Measurements from ENCODE around the gene BARX2. TPM values are rescaled to one million over a fixed set of nuclear protein-coding genes. Genes with fewer than 3 reads are reported as not detected.
"Not testable (repeated sequence)": the region's sequence is repeated elsewhere in the genome, so short reads cannot be mapped to it uniquely, and the experiment has no call there.

The BARX2 gene, protein sequence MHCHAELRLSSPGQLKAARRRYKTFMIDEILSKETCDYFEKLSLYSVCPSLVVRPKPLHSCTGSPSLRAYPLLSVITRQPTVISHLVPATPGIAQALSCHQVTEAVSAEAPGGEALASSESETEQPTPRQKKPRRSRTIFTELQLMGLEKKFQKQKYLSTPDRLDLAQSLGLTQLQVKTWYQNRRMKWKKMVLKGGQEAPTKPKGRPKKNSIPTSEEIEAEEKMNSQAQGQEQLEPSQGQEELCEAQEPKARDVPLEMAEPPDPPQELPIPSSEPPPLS
- total RNA-seq, result under 1 TPM in 6 of 8 experiments, not detected in 2; 0.09 to 0.71 (median 0.40) TPM

DNA sequence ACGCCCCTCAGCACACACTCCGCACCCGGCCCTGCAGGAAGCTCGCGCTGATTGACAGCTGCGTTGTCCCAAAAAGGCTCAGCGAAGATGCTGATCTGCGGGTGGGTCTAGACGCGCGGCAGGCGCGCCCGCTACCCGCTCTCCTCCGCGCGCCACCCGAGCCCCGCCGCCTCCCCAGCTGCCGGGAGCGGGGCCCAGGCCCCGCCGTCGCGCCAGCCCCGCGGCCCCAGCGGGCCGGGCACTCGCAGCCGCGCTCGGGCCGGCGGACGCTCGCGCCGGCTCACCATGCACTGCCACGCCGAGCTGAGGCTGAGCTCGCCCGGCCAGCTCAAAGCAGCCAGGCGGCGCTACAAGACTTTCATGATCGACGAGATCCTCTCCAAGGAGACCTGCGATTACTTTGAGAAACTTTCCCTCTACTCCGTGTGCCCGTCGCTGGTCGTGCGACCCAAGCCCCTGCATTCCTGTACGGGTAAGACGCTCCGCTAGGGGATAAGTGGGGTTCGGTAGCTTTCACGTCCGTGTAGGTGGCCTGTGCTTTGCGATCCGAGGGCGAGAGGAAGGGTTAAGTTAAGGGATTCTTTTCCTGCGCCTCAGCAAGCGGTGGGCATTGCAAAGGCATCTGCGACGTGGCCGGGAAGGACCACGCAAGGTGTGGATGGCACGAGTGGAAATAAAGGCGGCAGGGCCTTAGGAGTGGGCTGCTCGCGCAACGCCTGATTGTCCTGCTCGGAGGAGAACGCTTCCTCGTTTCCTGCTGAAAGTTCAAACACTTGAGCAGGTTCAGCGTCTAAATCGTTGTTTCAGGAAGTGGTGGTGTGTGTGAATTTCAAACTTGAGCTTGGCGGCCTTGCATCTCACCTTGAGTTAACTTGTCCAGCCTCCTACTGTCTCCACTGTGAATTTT lies at the start of gene BARX2:
TSS of gene BARX2 (plus strand) at position 98 of the 907 bp plus-strand sequence. CDS start at position 286, 188 bp downstream.
- peak; percentile 84 to 92 (median 88) for ATAC-seq (replicated peaks in 6 of 8)

DNA sequence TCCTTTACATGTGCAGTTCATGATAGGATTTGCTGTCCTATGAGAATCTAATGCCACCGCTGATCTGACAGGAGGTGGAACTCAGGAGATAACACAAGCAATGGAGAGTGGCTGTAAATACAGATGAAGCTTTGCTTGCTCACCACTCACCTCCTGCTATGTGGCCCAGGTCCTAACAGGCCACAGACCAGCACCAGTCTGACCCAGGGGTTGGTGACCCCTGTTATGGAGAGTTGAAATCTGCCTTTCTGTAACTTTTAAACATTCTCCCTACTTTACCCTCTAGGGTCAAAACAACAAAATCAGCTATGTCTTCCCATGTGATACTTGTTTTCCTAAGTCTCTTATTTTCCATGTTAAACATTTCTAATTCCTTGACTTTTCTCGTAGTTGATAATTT lies 48.7 kb upstream of the BARX2 start:
- ATAC-seq (replicated peaks in 6 of 8), result no peak
- Histone ChIP-seq H3K4me3 (no peak overlapping the region), H3K4me1 (replicated peaks in 1 of 2) (peaks cover 8 to 11% of the 10 kb centered on the region in 2 donors), H3K27ac (no peak overlapping the region)
- WGBS, 10 experiments, result 11 to 94% (median 50%) methylated on average over 1 to 2 of the region's 2 CpGs; no CpG with 5 or more reads in 3 of the 10 experiments
- in situ Hi-C loops (cut with MboI; ENCODE audit: low pct_unique_long_range_greater_than_20kb in 2 of 9, low sequenced_read_pairs in 9 of 9, unreplicated experiment in 9 of 9), result loop anchor here in 6 of 9 experiments (10.0 to 25.0 kb wide), 5 partner anchors 202 to 440 kb away; partner anchors contain the start of gene KCNJ5 (in 1 of the 6)

More for the DNA sequence above, at the start of gene BARX2:
- H3K4me3 ChIP-seq, result peak within 1 kb of the TSS; percentile 20 to 38 (median 34)
- peaks cover 3 to 12% of the 10 kb centered on the region in 2 donors for H3K4me1 ChIP-seq (replicated peaks in 1 of 2)
- in situ Hi-C loops (cut with MboI; ENCODE audit: low pct_unique_long_range_greater_than_20kb in 2 of 9, low sequenced_read_pairs in 9 of 9, unreplicated experiment in 9 of 9), result loop anchor here in 1 of 9 experiments (10.0 to 25.0 kb wide), 2 partner anchors 311 to 369 kb away; no protein-coding TSS in a partner anchor
- 2 to 47% (median 8%) methylated on average over 4 to 32 of the region's 81 CpGs; no CpG with 5 or more reads in 1 of the 10 experiments for WGBS, 10 experiments
- H3K27ac ChIP-seq, result no peak within 1 kb of the TSS

DNA sequence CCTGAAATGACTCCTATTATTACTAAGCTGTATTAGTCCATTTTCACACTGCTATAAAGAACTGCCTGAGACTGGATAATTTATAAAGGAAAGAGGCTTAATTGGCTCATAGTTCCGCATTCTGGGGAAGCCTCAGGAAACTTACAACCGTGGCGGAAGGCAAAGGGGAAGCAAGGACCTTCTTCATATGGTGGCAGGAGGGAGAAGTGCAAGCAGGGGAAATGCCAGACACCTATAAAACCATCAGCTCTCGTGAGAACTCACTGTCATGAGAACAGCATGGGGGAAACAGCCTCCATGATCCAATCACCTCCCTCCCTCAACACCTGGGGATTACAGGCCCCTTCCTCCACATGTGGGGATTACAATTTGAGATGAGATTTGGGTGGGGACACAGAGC lies 47.9 kb upstream of the BARX2 start:
- H3K27ac ChIP-seq; H3K4me3 ChIP-seq; ATAC-seq (replicated peaks in 6 of 8): not testable (repeated sequence)
- in situ Hi-C loops (cut with MboI; ENCODE audit: low pct_unique_long_range_greater_than_20kb in 2 of 9, low sequenced_read_pairs in 9 of 9, unreplicated experiment in 9 of 9), result loop anchor here in 6 of 9 experiments (10.0 to 25.0 kb wide), 5 partner anchors 203 to 440 kb away; partner anchors contain the start of gene KCNJ5 (in 1 of the 6)
- 69 to 90% (median 77%) methylated on average over 2 to 4 of the region's 4 CpGs; no CpG with 5 or more reads in 4 of the 10 experiments for WGBS, 10 experiments
- H3K4me1 ChIP-seq (replicated peaks in 1 of 2), result peaks cover 8 to 11% of the 10 kb centered on the region in 2 donors

DNA sequence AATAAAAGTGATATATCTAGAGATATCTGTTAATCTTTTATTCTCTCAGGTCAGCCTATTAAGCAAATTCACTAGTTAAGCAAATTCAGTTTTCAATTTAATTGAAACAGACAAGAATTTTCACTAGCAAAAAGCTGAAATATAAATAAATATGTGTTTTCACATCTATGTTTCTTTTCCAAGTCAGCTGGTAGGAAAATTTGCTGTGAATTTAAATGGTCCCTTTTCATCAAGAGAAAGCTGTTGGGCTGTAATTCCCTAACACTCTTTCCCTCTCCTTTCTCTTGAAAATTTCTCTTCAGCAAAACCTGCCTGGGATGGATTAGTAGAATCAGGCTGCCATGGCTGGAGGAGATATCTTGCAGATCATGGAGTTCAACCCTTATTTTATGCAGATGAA lies 46.9 kb upstream of the BARX2 start:
- no peak overlapping the region for H3K27ac ChIP-seq
- in situ Hi-C loops (cut with MboI; ENCODE audit: low pct_unique_long_range_greater_than_20kb in 2 of 9, low sequenced_read_pairs in 9 of 9, unreplicated experiment in 9 of 9), result loop anchor here in 6 of 9 experiments (10.0 to 25.0 kb wide), 5 partner anchors 204 to 441 kb away; partner anchors contain the start of gene KCNJ5 (in 1 of the 6)
- H3K4me3 ChIP-seq, result no peak overlapping the region
- peaks cover 8 to 11% of the 10 kb centered on the region in 2 donors for H3K4me1 ChIP-seq (replicated peaks in 1 of 2)
- peak in 1 of 8 experiments; percentile 4 for ATAC-seq (replicated peaks in 6 of 8)

DNA sequence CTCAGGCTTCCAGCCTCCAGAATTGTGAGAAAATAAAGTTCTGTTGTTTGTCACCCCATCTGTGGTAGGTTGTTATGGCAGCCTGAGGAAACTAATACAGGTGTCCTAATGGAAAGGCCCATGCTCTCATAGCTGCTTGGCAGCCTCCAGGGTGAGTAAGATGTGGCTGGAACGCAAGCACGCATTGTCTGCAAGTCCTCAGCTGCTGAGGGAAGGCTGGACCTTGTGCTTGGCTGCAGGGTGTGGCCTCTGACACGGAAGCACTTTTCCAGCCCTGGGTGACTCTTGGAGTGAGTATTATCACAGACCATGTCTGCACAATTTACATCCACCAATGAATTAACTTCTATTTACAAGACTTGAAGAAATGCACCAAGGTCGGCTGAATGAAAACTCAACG lies 44.4 kb upstream of the BARX2 start:
- in situ Hi-C loops (cut with MboI; ENCODE audit: low pct_unique_long_range_greater_than_20kb in 2 of 9, low sequenced_read_pairs in 9 of 9, unreplicated experiment in 9 of 9), result loop anchor here in 4 of 9 experiments (25.0 kb wide), 2 partner anchors 219 to 444 kb away; partner anchors contain the start of gene KCNJ5 (in 1 of the 4)
- H3K4me3 ChIP-seq, result no peak overlapping the region
- WGBS, 10 experiments, result 57 to 100% (median 88%) methylated on average over 1 to 5 of the region's 5 CpGs; no CpG with 5 or more reads in 2 of the 10 experiments
- no peak overlapping the region for H3K27ac ChIP-seq
- no peaks in the 10 kb centered on the region for H3K4me1 ChIP-seq (replicated peaks in 1 of 2)
- peak in 2 of 8 experiments; percentile 15 to 75 for ATAC-seq (replicated peaks in 6 of 8)

DNA sequence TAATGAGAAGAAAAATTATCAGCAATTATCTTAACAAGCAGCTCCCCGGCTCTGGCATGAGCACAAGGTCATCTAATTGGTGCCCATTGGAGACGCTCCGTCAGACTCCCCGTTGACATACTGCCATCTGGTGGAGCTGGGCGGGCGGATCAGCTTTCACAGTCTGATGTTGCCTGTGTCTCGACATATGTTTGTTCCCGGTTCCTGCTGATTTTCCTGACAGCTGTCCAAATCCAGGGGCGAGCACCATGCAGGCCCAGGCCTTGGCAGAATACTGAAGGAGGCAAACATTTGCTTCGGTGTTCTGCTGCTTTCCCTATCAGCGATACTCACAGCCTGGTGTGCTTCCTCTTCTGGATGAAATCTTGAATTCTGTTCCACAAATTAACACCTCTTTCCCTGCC lies 43.8 kb upstream of the BARX2 start:
- no peaks in the 10 kb centered on the region for H3K4me1 ChIP-seq (replicated peaks in 1 of 2)
- in situ Hi-C loops (cut with MboI; ENCODE audit: low pct_unique_long_range_greater_than_20kb in 2 of 9, low sequenced_read_pairs in 9 of 9, unreplicated experiment in 9 of 9), result loop anchor here in 4 of 9 experiments (25.0 kb wide), 2 partner anchors 220 to 445 kb away; partner anchors contain the start of gene KCNJ5 (in 1 of the 4)
- no peak overlapping the region for H3K4me3 ChIP-seq
- H3K27ac ChIP-seq, result no peak overlapping the region
- peak; percentile 87 to 99 (median 94) for ATAC-seq (replicated peaks in 6 of 8)
- whole genome bisulfite sequencing, 10 experiments, result 0 to 9% (median 2%) methylated on average over 1 to 10 of the region's 11 CpGs

DNA sequence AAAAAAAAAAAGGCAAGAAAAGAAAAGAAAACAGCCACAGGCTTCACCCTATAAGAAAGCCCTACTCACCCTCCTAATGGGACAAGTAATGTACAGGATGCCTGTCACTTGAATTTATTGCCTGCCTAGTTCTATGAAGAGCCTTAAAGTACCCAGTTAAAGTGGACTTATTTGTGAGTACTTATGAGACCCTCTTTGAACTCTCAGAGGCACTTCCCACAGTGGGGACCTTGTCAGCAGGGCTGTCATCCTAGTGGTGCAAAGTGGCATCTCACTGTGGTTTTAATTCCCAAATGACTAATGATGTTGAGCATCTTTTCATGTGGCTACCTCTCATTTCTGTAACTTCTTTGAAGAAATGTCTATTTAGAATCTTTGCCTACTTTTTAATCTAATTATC lies 41.8 kb upstream of the BARX2 start:
- ATAC-seq (replicated peaks in 6 of 8), result no peak
- H3K27ac ChIP-seq, result no peak overlapping the region
- in situ Hi-C loops (cut with MboI; ENCODE audit: low pct_unique_long_range_greater_than_20kb in 2 of 9, low sequenced_read_pairs in 9 of 9, unreplicated experiment in 9 of 9), result loop anchor here in 4 of 9 experiments (25.0 kb wide), 2 partner anchors 222 to 447 kb away; partner anchors contain the start of gene KCNJ5 (in 1 of the 4)
- no peak overlapping the region for H3K4me3 ChIP-seq
- no peaks in the 10 kb centered on the region for H3K4me1 ChIP-seq (replicated peaks in 1 of 2)

DNA sequence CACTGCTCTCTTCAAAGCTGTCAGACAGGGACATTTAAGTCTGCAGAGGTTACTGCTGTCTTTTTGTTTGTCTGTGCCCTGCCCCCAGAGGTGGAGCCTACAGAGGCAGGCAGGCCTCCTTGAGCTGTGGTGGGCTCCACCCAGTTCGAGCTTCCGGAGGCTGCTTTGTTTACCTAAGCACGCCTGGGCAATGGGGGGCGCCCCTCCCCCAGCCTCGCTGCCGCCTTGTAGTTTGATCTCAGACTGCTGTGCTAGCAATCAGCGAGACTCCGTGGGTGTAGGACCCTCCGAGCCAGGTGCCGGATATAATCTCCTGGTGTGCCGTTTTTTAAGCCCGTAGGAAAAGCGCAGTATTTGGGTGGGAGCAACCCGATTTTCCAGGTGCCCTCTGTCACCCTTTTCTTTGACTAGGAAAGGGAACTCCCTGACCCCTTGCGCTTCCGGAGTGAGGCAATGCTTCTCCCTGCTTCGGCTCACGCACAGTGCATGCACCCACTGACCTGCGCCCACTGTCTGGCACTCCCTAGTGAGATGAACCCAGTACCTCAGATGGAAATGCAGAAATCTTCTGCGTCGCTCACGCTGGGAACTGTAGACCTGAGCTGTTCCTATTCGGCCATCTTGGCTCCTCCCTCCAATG lies 31.2 kb upstream of the BARX2 start:
- ATAC-seq (replicated peaks in 6 of 8); H3K4me3 ChIP-seq; H3K4me1 ChIP-seq (replicated peaks in 1 of 2); H3K27ac ChIP-seq: not testable (repeated sequence)
- 27 to 100% (median 77%) methylated on average over 2 to 9 of the region's 23 CpGs; no CpG with 5 or more reads in 4 of the 10 experiments for WGBS, 10 experiments
- in situ Hi-C loops (cut with MboI; ENCODE audit: low pct_unique_long_range_greater_than_20kb in 2 of 9, low sequenced_read_pairs in 9 of 9, unreplicated experiment in 9 of 9), result loop anchor here in 4 of 9 experiments (25.0 kb wide), 2 partner anchors 232 to 457 kb away; partner anchors contain the start of gene KCNJ5 (in 1 of the 4)

DNA sequence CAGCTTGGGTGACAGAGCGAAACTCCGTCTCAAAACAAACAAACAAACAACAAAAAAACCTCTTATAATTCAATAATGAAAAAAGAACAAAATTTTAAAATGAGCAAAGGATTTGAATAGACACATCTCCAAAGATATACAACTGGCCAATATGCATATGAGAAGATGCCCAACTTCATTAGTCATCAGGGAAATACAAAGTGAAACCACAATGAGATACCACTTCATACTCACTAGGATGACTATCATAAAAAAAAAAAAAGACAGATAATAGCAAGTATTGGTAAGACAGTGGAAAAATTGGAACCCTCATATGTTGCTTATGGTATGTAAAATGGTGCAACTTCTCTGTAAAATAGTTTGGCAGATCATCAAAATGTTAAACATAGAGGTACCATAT lies 28.7 kb upstream of the BARX2 start:
- H3K4me3 ChIP-seq, result no peak overlapping the region
- WGBS, 10 experiments, result 10 to 100% (median 92%) methylated on average over 1 to 2 of the region's 2 CpGs; no CpG with 5 or more reads in 3 of the 10 experiments
- H3K4me1 ChIP-seq (replicated peaks in 1 of 2), result no peaks in the 10 kb centered on the region
- in situ Hi-C loops (cut with MboI; ENCODE audit: low pct_unique_long_range_greater_than_20kb in 2 of 9, low sequenced_read_pairs in 9 of 9, unreplicated experiment in 9 of 9), result loop anchor here in 4 of 9 experiments (25.0 kb wide), 2 partner anchors 235 to 460 kb away; partner anchors contain the start of gene KCNJ5 (in 1 of the 4)
- ATAC-seq (replicated peaks in 6 of 8), result no peak
- H3K27ac ChIP-seq, result no peak overlapping the region

DNA sequence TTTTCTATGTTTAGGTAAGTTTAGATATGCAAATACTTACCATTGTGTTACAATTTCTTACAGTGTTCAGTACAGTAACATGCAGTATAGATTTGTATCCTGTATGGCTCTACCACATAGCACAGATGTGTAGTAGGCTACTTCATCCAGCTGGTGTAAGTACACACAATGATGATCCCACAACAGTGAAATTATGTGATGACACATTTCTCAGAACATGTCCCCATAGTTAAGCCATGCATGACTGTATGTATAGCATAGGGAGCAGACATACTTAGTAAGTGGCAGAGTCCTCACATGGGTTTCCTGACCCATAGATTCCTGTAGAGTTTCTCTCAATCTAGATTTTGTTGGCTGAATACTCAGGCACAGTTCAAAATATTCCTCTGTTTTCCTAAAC lies 26.8 kb upstream of the BARX2 start:
- H3K27ac ChIP-seq, result no peak overlapping the region
- no peaks in the 10 kb centered on the region for H3K4me1 ChIP-seq (replicated peaks in 1 of 2)
- in situ Hi-C loops (cut with MboI; ENCODE audit: low pct_unique_long_range_greater_than_20kb in 2 of 9, low sequenced_read_pairs in 9 of 9, unreplicated experiment in 9 of 9), result loop anchor here in 4 of 9 experiments (25.0 kb wide), 2 partner anchors 237 to 462 kb away; partner anchors contain the start of gene KCNJ5 (in 1 of the 4)
- ATAC-seq (replicated peaks in 6 of 8), result no peak
- no peak overlapping the region for H3K4me3 ChIP-seq

DNA sequence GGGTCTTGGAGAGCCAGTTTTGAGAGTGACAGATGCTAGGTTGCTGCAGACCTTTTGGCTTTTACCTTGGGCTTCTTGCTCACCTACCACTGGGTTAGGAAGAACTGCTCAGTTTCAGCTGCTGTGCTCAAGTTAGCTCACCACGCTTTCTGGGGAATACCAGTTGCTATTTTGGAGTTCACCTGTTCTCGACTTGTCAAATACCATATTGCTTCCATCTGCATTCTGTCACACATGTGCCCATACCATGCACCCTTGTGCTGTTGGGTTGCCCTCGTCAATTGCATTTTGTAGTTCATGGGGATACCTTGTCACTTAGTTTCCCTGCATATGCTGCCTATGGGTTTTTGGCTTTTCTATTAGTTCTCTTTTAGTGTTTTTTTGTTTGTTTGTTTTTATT lies 23.0 kb upstream of the BARX2 start:
- no peak overlapping the region for H3K4me3 ChIP-seq
- in situ Hi-C loops (cut with MboI; ENCODE audit: low pct_unique_long_range_greater_than_20kb in 2 of 9, low sequenced_read_pairs in 9 of 9, unreplicated experiment in 9 of 9), result loop anchor here in 5 of 9 experiments (25.0 kb wide), 1 partner anchor 385 kb away; no protein-coding TSS in a partner anchor
- WGBS, 10 experiments, result 10 to 93% (median 58%) methylated on average over 1 to 3 of the region's 3 CpGs; no CpG with 5 or more reads in 2 of the 10 experiments

DNA sequence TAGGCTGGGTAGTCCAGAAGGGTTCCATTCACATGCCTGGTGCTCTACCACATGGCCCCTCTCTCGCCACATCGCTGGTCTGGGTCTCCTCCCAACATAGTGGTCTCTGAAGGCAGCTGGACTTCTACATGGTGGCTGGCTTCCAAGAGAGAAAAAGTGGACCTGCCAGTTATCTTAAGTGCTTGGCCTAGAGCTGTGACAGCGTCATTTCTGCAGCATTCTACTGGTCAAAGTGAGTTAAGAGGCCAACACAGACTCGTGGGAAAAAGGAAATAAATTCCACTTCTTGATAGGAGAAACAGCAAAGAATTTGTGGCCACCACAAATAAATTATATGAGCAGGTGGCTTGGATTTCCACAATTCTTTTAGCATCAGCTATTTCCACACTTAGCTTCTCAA lies 21.0 kb upstream of the BARX2 start:
- 0 to 100% (median 53%) methylated on average over 1 to 4 of the region's 4 CpGs; no CpG with 5 or more reads in 3 of the 10 experiments for WGBS, 10 experiments
- no peak for ATAC-seq (replicated peaks in 6 of 8)
- no peaks in the 10 kb centered on the region for H3K4me1 ChIP-seq (replicated peaks in 1 of 2)
- in situ Hi-C loops (cut with MboI; ENCODE audit: low pct_unique_long_range_greater_than_20kb in 2 of 9, low sequenced_read_pairs in 9 of 9, unreplicated experiment in 9 of 9), result loop anchor here in 5 of 9 experiments (25.0 kb wide), 1 partner anchor 383 kb away; no protein-coding TSS in a partner anchor
- no peak overlapping the region for H3K4me3 ChIP-seq
- H3K27ac ChIP-seq, result no peak overlapping the region

More for the DNA sequence above, 23.0 kb upstream of the BARX2 start:
- H3K4me1 ChIP-seq (replicated peaks in 1 of 2), result no peaks in the 10 kb centered on the region
- no peak for ATAC-seq (replicated peaks in 6 of 8)
- no peak overlapping the region for H3K27ac ChIP-seq

Measured in motor neuron (in vitro differentiated cells).